Stimulated activated CD8-positive, alpha-beta memory T cell treated with anti-CD3 and anti-CD28 coated beads, Interleukin-2, amount 100 ng/mL, for 1 hour (primary cell): ENCODE results near the gene STX7.
A peak's percentile ranks its signal among the peaks of the same experiment; 100 is the strongest.
"Not testable (repeated sequence)": the region's sequence is repeated elsewhere in the genome, so short reads cannot be mapped to it uniquely, and the experiment has no call there.

ENCODE experiments used
- DNase-seq, 2 donors: peaks; one replicate each; pipeline ENCODE4 v3.0.0-alpha.2; 2020; ENCODE audit warnings: low read depth in 2 of 2

Gene STX7, protein sequence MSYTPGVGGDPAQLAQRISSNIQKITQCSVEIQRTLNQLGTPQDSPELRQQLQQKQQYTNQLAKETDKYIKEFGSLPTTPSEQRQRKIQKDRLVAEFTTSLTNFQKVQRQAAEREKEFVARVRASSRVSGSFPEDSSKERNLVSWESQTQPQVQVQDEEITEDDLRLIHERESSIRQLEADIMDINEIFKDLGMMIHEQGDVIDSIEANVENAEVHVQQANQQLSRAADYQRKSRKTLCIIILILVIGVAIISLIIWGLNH

GRCh38 chr6:132512638-132513632 lies at the start of gene STX7:
STX7 (minus strand) TSS chr6:132513116; CDS start chr6:132503530, 9,586 bp downstream.
- DNase-seq: peak; percentile 67 to 77

DNA sequence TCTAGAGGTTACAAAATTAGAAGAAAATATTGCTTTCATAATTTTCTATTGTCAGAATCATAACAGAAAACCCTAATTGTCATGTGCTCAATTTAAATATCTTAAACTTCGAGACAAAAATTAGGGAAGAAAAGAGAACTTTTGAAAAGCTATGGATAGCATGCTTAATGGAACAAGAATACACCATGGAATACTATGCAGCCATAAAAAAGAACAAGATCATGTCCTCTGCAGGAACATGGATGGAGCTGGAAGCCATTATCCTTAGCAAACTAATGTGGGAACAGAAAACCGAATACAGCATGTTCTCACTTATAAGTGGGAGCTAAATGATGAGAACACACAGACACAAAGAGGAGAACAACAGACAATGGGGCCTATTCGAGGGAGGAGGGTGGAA lies 47.2 kb upstream of the STX7 start:
- DNase-seq: not testable (repeated sequence)

GRCh38 chr6:132552372-132552771 lies 39.5 kb upstream of the STX7 start, which contains the start of gene TAAR8:
TAAR8 (plus strand) TSS chr6:132552672; CDS start chr6:132552693, 21 bp downstream.
- DNase-seq: no peak

- DNase-seq: no peak
Observed at GRCh38 chr6:132551214-132551613, 38.3 kb upstream of the STX7 start.

DNA sequence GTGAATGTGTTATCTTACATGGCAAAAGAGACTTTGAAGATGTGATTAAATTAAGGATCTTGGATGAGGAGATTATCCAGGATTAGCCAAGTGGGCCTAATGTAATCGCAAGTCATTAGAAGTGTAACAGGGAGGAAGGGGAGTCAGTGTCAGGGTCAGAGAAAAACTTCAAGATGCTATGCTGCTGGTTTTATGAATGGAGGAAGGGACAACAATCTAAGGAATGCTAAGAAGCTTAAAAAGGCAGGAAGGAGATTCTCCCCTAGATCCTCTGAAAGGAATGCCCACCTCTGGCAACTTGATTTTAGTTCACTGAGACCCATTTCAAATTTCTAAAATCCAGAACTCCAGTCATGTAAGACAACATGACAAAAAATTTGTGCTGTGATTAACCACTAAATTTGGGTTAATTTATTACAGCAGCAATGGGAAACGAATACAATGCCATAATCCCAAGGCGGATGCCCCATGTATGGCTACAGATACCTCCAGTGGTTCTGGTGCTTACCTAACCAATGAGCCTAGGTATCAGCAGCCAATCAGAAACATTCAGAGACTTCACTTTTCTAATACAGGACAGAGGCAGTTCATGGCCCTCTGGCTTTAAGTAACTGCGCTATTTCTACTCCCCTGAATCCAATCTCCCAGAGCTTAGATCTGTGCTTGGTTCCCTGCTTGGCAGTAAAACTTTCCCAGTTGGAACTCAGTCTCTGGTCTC lies 36.0 kb upstream of the STX7 start:
- no peak for DNase-seq

- DNase-seq: no peak
Observed at GRCh38 chr6:132544826-132545225, 31.9 kb upstream of the STX7 start.

DNA sequence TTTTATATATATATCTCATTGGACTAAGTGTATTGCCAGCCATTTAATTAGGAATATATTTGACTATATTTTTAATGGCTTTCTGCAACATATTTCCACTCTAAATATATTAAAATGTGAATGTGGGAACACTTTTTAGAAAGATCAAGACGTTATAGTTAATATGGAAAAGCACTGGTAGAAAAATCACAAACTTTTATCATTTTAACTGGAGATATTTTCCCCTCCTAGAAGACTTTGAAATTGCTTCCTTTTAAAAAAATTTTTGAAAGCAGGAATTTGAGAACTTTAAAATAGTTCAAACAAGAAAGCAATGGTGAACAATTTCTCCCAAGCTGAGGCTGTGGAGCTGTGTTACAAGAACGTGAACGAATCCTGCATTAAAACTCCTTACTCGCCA lies 25.1 kb upstream of the STX7 start, which contains the start of gene TAAR9:
Gene TAAR9, plus strand, starts transcription at position 301 of the 400 bp plus-strand sequence. Its CDS starts 13 bp downstream, at position 314.
- DNase-seq: no peak

DNA sequence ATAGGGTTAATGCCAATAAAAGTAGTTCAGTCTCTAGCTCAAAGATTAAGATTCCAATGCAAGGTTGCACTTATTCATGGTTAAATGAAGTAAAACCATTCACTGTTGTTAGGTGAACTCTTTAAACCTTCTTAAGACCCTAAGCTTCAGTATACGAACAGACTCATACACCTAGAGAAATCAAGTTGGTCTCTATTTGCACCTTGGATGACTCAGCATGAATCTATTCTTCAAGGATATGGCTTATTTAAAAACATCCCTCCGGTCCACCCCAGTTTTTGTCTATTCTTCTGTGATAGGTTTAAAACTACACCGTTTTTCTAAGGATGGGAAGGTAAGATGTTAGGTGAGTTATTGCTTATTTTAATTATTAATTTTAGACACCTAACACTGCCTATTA lies 24.2 kb upstream of the STX7 start:
- no peak for DNase-seq

DNA sequence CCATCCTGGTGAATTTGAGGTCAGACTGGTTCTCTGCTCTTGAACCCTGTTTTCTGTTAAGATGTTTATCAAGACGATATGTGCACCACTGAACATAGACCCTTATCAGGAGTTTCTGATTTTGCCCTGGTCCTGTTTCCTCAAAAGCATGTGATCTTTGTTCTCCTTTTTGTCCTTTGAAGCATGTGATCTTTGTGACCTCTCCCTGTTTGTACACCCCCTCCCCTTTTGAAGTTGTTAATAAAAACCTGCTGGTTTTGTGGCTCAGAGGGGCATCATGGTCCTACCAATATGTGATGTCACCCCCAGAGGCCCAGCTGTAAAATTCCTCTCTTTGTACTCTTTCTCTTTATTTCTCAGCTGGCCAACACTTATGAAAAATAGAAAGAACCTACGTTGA lies 21.6 kb upstream of the STX7 start:
- DNase-seq: not testable (repeated sequence)

DNA sequence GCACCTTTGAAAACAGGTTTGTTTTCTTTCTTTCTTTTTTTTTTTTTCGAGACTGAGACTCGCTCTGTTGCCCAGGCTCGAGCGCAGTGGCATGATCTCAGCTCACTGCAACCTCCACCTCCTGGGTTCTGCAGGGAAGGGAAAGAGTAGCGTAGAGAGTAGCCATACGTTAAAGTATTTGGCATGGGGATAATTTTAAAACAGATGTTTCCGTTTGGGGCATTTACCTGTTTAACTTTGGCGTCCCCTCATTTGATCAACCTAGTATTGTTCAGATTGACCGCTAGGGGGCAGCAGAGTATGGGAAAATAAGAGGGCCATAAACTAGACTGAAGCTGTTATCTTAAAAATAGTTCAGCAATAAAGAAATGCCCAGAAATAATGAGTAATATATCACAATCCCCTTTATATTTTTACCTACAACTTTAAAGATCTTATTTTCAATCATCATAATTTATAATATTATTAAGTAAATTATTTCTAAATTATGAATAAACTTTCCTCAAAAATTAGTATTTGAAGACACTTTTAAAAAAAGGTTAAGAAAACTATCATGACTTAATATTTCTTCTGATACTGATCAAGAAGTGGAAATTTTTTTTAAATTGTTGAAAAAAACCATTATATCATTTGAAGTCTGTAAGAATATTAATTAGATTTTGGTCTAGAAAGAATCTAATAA lies 17.5 kb upstream of the STX7 start:
- peak; percentile 39 to 59 for DNase-seq

DNA sequence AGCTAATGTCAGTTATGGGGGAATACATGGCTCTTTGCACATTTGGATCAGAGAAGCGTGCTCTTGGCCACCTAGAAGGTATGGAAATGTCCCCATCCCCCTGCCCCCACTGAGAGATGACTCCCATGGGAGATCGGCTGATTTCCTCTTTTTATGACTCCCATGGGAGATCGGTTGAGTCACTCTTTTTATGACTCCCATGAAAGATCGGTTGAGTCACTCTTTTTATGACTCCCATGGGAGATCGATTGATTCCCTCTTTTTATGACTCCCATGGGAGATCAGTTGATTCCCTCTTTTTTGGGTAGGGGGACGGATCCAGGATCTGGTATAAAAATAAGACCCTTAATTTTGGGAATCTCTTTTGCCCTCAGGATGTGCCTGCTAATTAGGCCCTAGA lies 14.9 kb upstream of the STX7 start:
- DNase-seq: no peak

DNA sequence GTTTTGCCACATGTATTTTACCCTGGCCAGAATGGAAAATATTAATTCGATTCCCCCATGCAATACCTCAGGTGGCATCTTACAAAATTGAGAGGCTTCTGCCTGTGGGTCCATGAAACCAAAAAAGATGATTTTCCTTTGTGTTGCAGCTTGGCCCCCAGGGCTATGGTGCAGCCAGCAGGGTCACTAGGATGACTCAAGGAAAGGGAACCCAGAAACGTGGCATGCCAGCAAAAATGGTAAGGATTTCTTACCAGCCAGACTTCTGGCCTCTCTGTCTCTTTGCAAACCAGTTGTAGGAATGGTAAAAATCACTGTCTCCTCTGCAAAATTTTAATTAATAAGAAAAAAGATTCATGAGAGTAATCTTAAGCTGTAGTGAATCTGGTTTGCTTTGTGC lies 13.5 kb upstream of the STX7 start:
- DNase-seq: no peak

GRCh38 chr6:132525866-132526265 lies 12.9 kb upstream of the STX7 start:
- DNase-seq: no peak

DNA sequence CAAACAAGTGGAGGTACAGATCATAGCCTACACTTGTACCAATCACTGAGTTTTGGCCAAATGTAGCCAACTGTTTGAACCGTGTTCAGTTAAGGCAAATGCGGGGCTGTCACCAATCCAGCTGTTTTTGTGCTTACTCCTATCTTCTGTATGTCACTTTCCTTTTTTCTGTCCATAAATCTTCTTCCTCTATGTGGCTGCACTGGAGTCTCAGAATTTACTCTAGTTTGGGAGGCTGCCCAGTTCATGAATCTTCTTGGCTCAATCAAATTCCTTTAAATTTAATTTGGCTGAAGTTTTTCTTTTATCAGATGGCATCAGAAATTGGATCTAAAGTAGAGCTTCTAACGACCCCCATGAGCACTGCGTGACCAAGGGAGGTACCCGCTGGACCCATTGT lies 11.7 kb upstream of the STX7 start:
- DNase-seq: no peak

- no peak for DNase-seq
Observed at GRCh38 chr6:132520953-132521352, 8.0 kb upstream of the STX7 start.

DNA sequence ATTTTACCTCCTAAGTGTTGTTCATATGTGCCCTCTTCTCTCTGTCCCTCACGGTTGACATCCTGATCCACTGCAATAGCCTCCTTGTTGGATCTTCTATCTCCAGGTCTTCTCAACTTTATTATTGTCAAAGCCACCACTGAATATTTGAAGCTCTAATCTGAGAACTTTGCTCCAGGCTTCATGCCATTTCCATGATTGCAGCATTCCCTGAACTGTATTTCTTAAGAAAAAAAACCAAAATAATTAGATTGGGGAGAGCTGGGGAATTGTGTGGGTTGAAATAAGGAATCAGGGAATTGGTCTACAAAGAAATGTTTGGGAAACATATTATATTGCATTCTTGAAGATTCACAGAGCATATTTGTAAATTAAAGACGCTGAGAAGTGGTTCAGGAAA lies 2.5 kb upstream of the STX7 start:
- no peak for DNase-seq

GRCh38 chr6:132513831-132514545 lies 1.1 kb upstream of the STX7 start:
- DNase-seq: no peak

DNA sequence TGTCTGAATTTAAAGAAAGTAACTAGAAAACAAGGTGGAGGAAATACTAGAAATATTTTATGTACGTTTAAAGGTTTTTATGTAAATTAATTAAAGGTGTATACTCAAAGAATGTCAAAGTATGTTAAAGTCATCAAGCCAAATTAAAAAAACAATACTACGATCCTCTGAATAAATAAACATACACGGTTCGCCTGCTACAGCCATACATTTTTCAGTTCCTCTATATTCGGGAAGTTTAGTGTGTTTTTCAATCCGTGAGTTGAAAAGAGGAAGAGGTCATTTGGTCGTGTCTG lies 626 bp downstream of the STX7 start:
- DNase-seq: no peak

DNA sequence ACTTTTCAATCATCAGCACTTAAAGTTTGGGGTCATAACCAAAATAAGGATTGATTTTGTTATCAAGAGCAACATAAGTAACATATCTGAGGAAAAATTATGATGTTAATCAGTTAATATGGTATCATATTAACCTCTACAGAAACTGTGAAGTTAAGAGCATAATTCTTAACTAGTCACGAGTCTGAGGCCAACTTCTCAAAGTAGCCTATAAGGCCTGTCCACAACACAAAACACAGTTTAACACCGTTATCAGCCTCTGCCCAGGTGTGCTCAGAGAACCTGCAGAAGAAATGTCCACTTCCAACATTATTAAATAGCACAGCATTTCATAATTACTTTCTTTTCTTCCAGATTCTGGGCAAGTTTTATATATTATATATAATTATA lies 1.1 kb downstream of the STX7 start:
- no peak for DNase-seq

DNA sequence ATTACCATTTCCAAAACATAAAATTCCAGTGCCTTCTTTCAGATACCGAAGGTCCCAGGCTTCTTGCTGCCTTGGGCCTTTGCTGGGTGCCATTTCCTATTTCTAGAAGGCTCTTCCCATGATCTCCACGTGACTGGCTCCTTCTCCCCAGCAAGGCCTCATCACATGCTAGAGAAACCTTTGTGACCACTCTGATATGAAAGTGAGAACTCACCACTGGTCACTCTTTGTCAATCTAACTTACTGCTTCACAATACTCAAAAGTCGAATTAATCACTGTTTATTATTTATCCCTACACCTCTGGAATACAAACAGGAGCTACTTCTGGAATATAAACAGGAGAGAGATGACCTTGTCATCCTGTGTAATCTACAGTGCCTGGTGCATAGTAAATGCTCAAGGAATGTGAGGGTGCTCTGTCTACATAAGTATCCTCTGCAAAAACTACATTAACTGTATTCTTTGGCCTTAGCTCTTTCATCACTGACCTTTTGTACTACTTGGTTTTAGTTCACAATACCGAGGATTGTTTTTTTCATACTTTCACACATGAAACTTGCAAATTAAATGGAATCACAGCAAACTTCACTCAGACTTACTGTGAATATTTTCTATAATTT lies 1.6 kb downstream of the STX7 start:
- no peak for DNase-seq
